Activated naive CD4-positive, alpha-beta T cell treated with anti-CD3 and anti-CD28 coated beads, Interleukin-2, amount 10 ng/mL, durations not matched to agents 5 hours and 36 hours (primary cell): ENCODE results near the gene CLDN7. TPM values are rescaled to one million over a fixed set of nuclear protein-coding genes. Genes with fewer than 3 reads are reported as not detected.

Source experiments
- microRNA-seq: library from miRNA; unstranded; fragments of <30 nt; microRNA quantifications from one replicate; pipeline ENCODE4 v1.2.0, GENCODE V29; 2022; ENCODE audit warnings: borderline microRNAs expressed, borderline replicate concordance
- total RNA-seq, 2 experiments: library from RNA; stranded (reverse); gene quantifications; one replicate each; pipeline ENCODE4 v1.2.3, GENCODE V29; 2021

CLDN7 gene, protein sequence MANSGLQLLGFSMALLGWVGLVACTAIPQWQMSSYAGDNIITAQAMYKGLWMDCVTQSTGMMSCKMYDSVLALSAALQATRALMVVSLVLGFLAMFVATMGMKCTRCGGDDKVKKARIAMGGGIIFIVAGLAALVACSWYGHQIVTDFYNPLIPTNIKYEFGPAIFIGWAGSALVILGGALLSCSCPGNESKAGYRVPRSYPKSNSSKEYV
- total RNA-seq: under 1 TPM; 0.53 to 0.76 TPM

DNA sequence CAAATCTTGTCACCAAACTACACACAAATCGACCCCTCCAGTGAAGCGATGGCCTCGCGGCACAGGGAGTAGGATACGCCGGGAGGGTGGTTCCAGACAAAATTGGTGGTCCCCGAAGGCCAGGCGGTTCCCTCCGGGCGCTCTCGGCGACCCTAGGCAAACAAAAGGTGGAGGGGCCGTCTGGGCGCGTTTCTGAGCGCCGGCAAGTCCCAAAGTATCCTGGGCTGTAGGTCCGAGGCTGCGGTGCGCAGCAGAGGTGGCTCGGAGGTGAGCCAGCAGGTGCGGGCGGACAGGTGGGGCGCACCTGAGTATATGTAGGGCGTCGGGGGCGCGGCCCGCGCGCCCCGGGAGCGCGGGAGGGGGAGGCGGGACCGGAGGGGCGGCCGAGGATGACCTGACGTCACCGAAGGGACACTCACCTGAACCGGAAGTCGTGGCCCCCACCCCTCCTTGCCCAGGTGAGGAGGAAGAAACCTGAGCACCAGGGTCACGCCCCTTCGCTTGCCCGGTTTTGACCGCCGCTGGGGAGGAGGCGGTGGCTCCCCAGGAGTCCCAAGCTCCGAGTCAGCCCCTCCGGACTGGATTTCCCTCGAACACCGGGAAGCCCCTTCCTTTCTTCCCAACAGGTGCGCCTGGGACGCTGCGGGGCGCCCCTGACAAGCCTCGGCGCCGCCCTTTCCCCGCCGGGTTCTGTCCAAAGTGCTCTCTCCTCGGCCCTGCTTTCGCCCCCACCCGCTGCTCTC is at the start of gene CLDN7:
Gene CLDN7, minus strand, starts transcription at position 287 of the 743 bp plus-strand sequence. CDS start 435 bp downstream, outside the sequence.

DNA sequence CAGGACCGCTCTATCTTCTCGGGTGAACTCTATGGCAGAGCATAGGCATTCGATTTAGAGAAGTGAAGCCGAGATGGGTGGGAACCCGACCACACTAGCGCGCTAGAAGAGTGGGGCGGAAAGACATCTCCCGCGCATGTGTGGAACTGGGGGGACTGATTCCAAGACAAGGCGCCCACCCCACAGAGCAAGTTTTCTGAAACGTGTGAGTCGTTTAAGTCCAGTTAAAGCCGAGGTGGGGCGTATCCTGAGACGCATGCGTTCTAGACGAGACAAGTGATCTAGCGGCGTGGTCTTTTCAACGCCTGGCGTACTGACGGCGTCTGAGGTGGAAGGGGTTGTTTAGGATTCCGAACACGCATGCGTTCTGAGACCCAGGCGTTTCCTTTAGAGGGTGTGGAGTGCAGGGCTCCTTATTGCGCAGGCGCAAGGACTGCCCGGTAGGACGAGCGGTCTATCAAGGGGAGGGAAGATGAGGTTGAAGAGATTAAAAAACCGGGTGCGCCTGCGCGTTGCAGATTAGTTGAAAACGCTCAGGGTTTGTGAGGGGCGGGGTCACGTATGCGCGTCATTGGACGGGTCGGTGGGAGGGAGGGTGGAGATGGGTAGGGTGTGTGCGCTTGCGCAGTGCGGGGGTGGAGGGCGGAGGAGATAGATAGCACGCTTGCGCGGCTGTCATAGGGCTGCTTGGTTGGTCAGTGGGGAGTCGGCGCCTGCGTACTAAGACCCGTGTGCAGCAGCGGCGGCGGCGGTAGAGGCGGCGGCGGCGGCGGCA is 44.8 kb upstream of the CLDN7 start, which contains the start of gene EIF5A:
Gene EIF5A, plus strand, starts transcription at position 718 of the 775 bp plus-strand sequence. CDS start 2,008 bp downstream, outside the sequence.

GRCh38 chr17:7294614-7295153 is 32.4 kb upstream of the CLDN7 start, which contains the start of gene YBX2:
Gene YBX2 (minus strand): TSS chr17:7294639. CDS start chr17:7294500, 139 bp downstream.

DNA sequence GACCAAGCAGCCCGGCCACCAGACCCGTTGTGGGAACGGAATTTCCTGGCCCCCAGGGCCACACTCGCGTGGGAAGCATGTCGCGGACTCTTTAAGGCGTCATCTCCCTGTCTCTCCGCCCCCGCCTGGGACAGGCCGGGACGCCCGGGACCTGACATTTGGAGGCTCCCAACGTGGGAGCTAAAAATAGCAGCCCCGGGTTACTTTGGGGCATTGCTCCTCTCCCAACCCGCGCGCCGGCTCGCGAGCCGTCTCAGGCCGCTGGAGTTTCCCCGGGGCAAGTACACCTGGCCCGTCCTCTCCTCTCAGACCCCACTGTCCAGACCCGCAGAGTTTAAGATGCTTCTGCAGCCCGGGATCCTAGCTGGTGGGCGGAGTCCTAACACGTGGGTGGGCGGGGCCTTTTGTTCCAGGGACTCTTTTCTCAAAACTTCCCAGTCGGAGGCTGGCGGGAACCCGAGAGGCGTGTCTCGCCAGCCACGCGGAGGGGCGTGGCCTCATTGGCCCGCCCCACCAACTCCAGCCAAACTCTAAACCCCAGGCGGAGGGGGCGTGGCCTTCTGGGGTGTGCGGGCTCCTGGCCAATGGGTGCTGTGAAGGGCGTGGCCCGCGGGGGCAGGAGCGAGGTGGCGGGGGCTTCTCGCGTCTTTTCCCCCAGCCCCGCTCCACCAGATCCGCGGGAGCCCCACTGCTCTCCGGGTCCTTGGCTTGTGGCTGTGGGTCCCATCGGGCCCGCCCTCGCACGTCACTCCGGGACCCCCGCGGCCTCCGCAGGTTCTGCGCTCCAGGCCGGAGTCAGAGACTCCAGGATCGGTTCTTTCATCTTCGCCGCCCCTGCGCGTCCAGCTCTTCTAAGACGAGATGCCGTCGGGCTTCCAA is 19.0 kb upstream of the CLDN7 start, which contains the start of gene SLC2A4:
Gene SLC2A4, plus strand, starts transcription at position 645 of the 879 bp plus-strand sequence. Its CDS starts 217 bp downstream, at position 862.

DNA sequence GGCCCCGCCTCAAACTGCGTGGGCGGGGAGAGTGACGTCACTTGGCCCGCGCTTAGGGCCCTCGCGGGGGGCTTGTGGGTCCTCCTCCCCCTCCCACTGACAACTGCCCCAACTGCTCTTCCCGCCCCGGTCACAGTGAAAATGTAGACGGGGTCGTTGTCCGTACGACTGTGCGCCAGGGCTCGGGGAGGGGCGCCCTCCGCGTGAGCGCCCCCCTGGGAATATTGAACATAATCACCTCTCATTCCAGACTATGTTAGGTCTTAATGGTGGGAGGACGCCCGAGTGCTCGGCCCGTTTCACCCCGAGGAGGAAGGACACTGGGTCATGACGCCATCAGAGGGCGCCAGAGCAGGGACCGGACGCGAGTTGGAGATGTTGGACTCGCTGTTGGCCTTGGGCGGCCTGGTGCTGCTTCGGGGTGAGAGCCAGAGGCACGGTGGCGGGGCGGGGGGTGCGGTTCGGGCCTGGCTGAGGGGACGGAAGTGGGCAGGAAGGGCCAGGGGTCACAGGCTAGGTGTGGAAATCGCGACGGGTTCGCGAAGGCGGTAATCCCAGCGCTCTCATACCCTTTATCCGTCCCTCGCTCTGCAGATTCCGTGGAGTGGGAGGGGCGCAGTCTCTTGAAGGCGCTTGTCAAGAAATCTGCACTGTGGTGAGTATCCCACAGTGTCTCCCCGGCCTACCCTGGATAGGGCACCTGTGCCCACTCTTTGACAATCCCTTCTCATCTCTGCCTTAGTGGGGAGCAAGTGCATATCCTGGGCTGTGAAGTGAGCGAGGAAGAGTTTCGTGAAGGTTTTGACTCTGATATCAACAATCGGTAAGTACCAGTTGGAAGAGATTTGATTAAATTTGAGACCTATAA is 9.9 kb downstream of the CLDN7 start, which contains the start of gene ELP5:
Gene ELP5, plus strand, starts transcription at position 40 of the 868 bp plus-strand sequence. Its CDS starts 336 bp downstream, at position 376.

DNA sequence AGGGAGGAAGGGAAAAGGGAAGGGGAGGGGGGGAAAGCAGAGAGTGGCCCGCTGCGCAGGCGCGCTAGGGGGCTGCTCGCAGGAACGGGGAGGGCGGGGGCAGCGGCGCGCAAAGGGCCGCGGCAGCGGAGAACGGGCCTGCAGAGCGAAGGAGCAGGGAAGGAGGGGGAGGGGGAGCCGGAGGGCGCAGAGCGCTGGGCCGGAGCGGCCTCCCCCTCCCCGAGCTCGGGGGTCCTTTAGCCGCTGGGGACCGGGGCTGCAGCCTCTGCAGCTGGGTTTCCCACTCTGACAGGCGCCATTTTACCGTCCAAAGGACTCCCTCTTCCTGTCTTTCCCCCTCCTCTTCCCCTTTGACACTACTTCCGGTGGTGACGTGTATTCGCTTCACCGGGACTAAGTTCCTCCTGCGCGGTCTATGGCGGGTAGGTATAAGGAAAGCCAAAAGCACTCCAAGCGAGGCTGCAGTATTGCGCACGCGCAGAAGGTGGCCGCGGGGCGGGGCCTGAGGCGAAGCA is 10.6 kb downstream of the CLDN7 start, which contains the start of gene CTDNEP1:
Gene CTDNEP1, minus strand, starts transcription at position 74 of the 515 bp plus-strand sequence. CDS start 438 bp downstream, outside the sequence.

DNA sequence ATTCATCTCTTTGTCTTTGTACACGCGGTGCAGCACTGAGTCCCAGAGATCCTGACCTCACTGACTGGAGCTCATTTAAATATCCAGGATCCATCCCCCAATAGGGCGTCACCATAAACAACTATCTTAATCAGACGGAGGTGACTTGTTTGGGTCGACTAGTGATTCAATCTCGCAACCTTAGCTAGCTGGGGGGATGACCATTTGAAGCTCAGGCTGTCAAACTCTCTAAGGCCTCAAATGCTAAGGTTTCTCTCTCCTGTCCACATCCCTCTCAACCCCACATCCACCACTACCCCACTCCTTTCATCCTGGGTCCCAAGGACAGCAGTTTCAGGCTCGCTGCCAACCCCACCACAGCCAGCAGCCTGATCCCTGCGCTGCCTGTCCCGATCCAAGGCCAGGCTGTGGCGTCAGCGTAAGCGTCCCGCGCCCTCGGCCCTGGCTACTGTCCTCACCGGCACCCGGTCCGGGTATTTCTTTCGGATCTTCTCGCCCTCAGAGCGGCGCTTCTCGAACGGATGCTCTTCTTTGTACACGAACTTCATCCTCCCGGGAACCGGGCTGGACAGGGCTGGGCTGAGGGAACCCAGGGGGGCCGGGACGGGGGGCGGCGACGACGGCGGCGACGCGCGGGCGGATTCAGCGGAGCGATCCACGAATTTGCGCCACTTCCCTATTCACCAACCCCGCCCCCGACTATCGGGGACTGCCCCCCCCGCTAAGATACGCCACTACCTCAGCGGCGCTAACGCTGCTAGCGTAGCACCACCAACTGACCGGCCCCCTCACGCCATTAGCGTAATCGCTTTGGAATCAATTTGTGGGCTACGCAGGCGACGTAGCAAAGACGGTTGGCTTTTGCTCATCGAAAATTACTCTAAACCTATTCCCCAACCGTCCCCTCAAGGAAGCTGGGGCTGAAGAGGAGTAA is 20.2 kb downstream of the CLDN7 start, which contains the start of gene GABARAP:
Gene GABARAP, minus strand, starts transcription at position 667 of the 934 bp plus-strand sequence. Its CDS starts 119 bp downstream, at position 548.

DNA sequence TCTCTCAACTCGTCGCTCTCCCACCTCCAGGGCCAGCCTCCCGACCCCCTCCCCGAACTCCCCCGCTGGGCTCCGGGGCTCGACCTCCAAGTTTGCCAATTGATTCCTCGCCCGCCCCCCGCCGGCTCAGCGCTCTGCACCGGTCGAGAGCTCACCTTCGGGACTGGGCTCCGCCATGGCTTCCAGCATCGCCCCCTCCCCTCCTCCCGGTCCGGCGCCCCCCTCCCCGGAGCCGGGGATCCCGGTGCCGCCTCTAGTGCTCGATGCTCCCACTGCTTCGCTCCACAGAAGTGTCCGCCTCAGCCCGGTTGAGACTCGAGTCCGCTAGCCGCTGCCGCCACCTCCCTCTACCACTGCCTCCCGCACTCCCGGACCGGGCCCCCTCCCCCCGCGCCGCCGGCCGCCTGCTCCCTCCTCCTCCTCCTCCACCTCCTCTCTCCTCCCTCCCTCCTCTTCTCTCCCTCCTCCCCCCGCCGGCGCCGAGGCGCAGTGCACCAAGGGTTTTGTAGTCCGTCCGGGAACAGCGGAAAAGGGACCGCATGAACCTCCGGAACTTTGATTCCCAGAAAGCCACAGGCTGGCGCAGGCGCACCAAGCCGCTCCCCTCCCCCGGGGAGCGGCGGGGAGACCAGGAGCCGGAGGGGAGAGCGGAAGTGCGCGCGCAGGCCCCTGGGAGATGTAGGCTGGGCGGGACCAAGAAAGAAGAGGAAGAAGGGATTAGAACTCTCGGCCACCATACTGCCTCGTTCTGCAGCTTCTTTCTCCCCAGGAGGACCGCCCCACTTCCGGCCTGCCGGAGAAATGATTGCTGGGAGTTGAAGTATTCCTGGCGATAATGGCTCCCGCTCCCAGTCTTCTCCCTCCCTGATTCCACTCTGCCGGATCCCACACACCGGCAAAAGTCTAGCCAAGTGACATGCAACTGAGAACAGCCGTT is 22.9 kb downstream of the CLDN7 start, which contains the start of gene PHF23:
Gene PHF23, minus strand, starts transcription at position 367 of the 937 bp plus-strand sequence. Its CDS starts 178 bp downstream, at position 189.

GRCh38 chr17:7234083-7234951 is 28.0 kb downstream of the CLDN7 start, which contains the start of gene DVL2:
Gene DVL2 (minus strand): TSS chr17:7234517. CDS start chr17:7234262, 255 bp downstream.

DNA sequence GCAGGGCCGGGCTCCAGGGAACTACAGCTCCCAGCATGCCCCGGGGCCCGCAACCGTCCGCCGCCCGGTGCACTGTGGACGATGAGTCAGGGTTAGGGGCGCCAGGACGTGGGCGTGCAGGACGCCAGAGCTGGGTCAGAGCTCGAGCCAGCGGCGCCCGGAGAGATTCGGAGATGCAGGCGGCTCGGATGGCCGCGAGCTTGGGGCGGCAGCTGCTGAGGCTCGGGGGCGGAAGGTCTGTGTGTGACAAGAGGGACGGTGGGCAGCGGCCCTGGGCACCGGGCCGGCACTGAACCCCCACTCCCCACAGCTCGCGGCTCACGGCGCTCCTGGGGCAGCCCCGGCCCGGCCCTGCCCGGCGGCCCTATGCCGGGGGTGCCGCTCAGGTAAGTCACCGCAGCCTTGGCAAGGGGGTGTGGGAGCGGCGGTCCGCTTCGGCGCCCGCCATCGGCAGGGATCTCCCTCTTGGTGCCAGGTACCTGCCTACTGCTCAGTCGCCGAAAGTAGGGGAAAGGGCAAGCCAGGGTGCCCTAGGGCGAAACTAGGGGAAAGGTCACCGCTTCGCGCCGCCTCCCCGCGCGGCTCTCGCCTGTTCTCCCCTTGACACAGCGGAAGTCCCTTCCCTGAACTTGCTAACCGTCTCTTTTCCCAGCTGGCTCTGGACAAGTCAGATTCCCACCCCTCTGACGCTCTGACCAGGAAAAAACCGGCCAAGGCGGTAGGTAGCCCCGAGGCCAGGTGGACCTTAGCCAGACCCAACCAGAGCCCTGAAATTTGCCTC is 42.3 kb downstream of the CLDN7 start, which contains the start of the genes ACADVL and DLG4:
Gene ACADVL, plus strand, starts transcription at position 127 of the 781 bp plus-strand sequence. Its CDS starts 47 bp downstream, at position 174.
Gene DLG4, minus strand, starts transcription at position 25 of the 781 bp plus-strand sequence.

Small RNAs within 50 kb of the gene (microRNA-seq; reads per million reads assigned to microRNA genes)
- gene MIR324: 533 reads per million, percentile 85 among the genes with 10 or more reads in this experiment

Other genes starting within 250 kb of the CLDN7 start
- 100 to 1,000 TPM; 170 to 178 TPM for gene RNASEK, start 249.9 kb downstream of the CLDN7 start, total RNA-seq
- gene BCL6B, start 239.4 kb downstream of the CLDN7 start, total RNA-seq: 1 to 10 TPM in 1 of 2 experiments, under 1 TPM in 1; 0.46 to 1.0 TPM
- 10 to 100 TPM; 23.8 to 25.0 TPM for gene SLC16A13, start 226.5 kb downstream of the CLDN7 start, total RNA-seq
- gene SLC16A11, start 218.4 kb downstream of the CLDN7 start, total RNA-seq: under 1 TPM; 0.12 to 0.25 TPM
- not detected for gene CLEC10A, start 182.2 kb downstream of the CLDN7 start, total RNA-seq
- not detected for gene ASGR2, start 147.7 kb downstream of the CLDN7 start, total RNA-seq
- gene ASGR1, start 83.1 kb downstream of the CLDN7 start, total RNA-seq: 1 to 10 TPM in 1 of 2 experiments, under 1 TPM in 1; 0.63 to 1.2 TPM
- 10 to 100 TPM; 11.6 to 11.9 TPM for gene DLG4, start 42.6 kb downstream of the CLDN7 start, total RNA-seq
- 100 to 1,000 TPM; 291 to 311 TPM for gene ACADVL, start 42.5 kb downstream of the CLDN7 start, total RNA-seq
- gene DVL2, start 28.0 kb downstream of the CLDN7 start, total RNA-seq: 10 to 100 TPM; 47.0 to 47.5 TPM
- gene PHF23, start 23.0 kb downstream of the CLDN7 start, total RNA-seq: 10 to 100 TPM; 53.9 to 55.9 TPM
- gene GABARAP, start 20.0 kb downstream of the CLDN7 start, total RNA-seq: 100 to 1,000 TPM; 276 to 282 TPM
- gene CTDNEP1, start 10.7 kb downstream of the CLDN7 start, total RNA-seq: 100 to 1,000 TPM; 154 to 160 TPM
- gene ELP5, start 10.3 kb downstream of the CLDN7 start, total RNA-seq: 10 to 100 TPM; 36.2 to 44.5 TPM
- gene SLC2A4, start 19.2 kb upstream of the CLDN7 start, total RNA-seq: not detected
- under 1 TPM; 0.55 to 0.67 TPM for gene YBX2, start 32.2 kb upstream of the CLDN7 start, total RNA-seq
- 100 to 1,000 TPM; 429 to 433 TPM for gene EIF5A, start 45.1 kb upstream of the CLDN7 start, total RNA-seq
- gene GPS2, start 52.9 kb upstream of the CLDN7 start, total RNA-seq: 10 to 100 TPM; 67.6 to 77.5 TPM
- 10 to 100 TPM; 35.8 to 41.7 TPM for gene NEURL4, start 66.9 kb upstream of the CLDN7 start, total RNA-seq
- 100 to 1,000 TPM; 738 to 785 TPM for gene ACAP1, start 74.1 kb upstream of the CLDN7 start, total RNA-seq
- gene KCTD11, start 89.7 kb upstream of the CLDN7 start, total RNA-seq: 1 to 10 TPM; 7.0 to 7.1 TPM
- gene TMEM95, start 92.7 kb upstream of the CLDN7 start, total RNA-seq: not detected
- 1 to 10 TPM; 1.6 to 1.9 TPM for gene TNK1, start 118.6 kb upstream of the CLDN7 start, total RNA-seq
- gene PLSCR3, start 132.0 kb upstream of the CLDN7 start, total RNA-seq: 100 to 1,000 TPM; 159 to 160 TPM
- gene TMEM256, start 141.6 kb upstream of the CLDN7 start, total RNA-seq: 10 to 100 TPM; 66.2 to 67.9 TPM
- gene NLGN2, start 145.4 kb upstream of the CLDN7 start, total RNA-seq: 1 to 10 TPM; 4.9 to 5.1 TPM
- gene SPEM1, start 157.8 kb upstream of the CLDN7 start, total RNA-seq: not detected
- not detected for gene SPEM2, start 163.1 kb upstream of the CLDN7 start, total RNA-seq
- not detected for gene SPEM3, start 166.4 kb upstream of the CLDN7 start, total RNA-seq
- gene TMEM102, start 173.0 kb upstream of the CLDN7 start, total RNA-seq: 10 to 100 TPM; 16.3 to 17.0 TPM
- 10 to 100 TPM; 21.3 to 21.6 TPM for gene FGF11, start 177.0 kb upstream of the CLDN7 start, total RNA-seq
- gene CHRNB1, start 182.6 kb upstream of the CLDN7 start, total RNA-seq: 10 to 100 TPM; 15.3 to 19.0 TPM
- 10 to 100 TPM; 29.0 to 29.5 TPM for gene ZBTB4, start 217.2 kb upstream of the CLDN7 start, total RNA-seq
- gene SLC35G6, start 219.0 kb upstream of the CLDN7 start, total RNA-seq: not detected
- gene POLR2A, start 221.9 kb upstream of the CLDN7 start, total RNA-seq: 100 to 1,000 TPM; 174 to 175 TPM